Measurements from ENCODE around the gene SLBP.
A peak's percentile ranks its signal among the peaks of the same experiment; 100 is the strongest.

The SLBP gene

GRCh38 chr4:1723131-1723801 is 11.1 kb upstream of the SLBP start:
- DNase-seq (ENCODE audit: low spot score) = peak; percentile 42
- in situ Hi-C loops (cut with MboI; ENCODE audit: low sequenced_read_pairs, unreplicated experiment) = no loop called here
- no peak for TF ChIP-seq CTCF (IDR thresholded peaks at IDR 0.05; ENCODE audit: borderline replicate concordance, control extremely low read depth, extremely low read depth, insufficient read depth, missing control alignments)

GRCh38 chr4:1722551-1723118 is 10.5 kb upstream of the SLBP start:
- TF ChIP-seq CTCF (IDR thresholded peaks at IDR 0.05; ENCODE audit: borderline replicate concordance, control extremely low read depth, extremely low read depth, insufficient read depth, missing control alignments) = no peak
- DNase-seq (ENCODE audit: low spot score) = peak; percentile 40
- in situ Hi-C loops (cut with MboI; ENCODE audit: low sequenced_read_pairs, unreplicated experiment) = no loop called here

- peak; percentile 25 for DNase-seq (ENCODE audit: low spot score)
- no peak for TF ChIP-seq CTCF (IDR thresholded peaks at IDR 0.05; ENCODE audit: borderline replicate concordance, control extremely low read depth, extremely low read depth, insufficient read depth, missing control alignments)
- in situ Hi-C loops (cut with MboI; ENCODE audit: low sequenced_read_pairs, unreplicated experiment) = no loop called here
Measured at GRCh38 chr4:1721666-1722550, 9.8 kb upstream of the SLBP start.

GRCh38 chr4:1721003-1721665 is 9.0 kb upstream of the SLBP start, which contains the start of the genes TACC3 and TMEM129:
TACC3 (plus strand) TSS chr4:1721521; CDS start chr4:1723422, 1,901 bp downstream.
TMEM129 (minus strand) TSS chr4:1721323; CDS start chr4:1720837, 486 bp downstream.
- TF ChIP-seq CTCF (IDR thresholded peaks at IDR 0.05; ENCODE audit: borderline replicate concordance, control extremely low read depth, extremely low read depth, insufficient read depth, missing control alignments) = no peak
- in situ Hi-C loops (cut with MboI; ENCODE audit: low sequenced_read_pairs, unreplicated experiment) = no loop called here

GRCh38 chr4:1720163-1720983 is 8.3 kb upstream of the SLBP start:
- TF ChIP-seq CTCF (IDR thresholded peaks at IDR 0.05; ENCODE audit: borderline replicate concordance, control extremely low read depth, extremely low read depth, insufficient read depth, missing control alignments) = no peak
- DNase-seq (ENCODE audit: low spot score) = peak; percentile 71
- in situ Hi-C loops (cut with MboI; ENCODE audit: low sequenced_read_pairs, unreplicated experiment) = no loop called here

More at GRCh38 chr4:1721003-1721665, 9.0 kb upstream of the SLBP start, which contains the start of the genes TACC3 and TMEM129:
- peak; percentile 99 for DNase-seq (ENCODE audit: low spot score)

Measured in GM13976 (cell line).